Activated T-helper 1 cell treated with anti-CD3 and anti-CD28 coated beads, Interleukin-12 subunit alpha, Interleukin-12 subunit beta, Interleukin-2, Interleukin-4 antibody, amounts not matched to agents 30 ng/mL and 10 ng/mL and 1 ng/mL, durations not matched to agents 14 hours and 24 hours and 36 hours (primary cell): ENCODE data around the gene MRPL3. TPM values are rescaled to one million over a fixed set of nuclear protein-coding genes. Genes with fewer than 3 reads are reported as not detected.

Experiments used
- DNase-seq: peaks from one replicate; pipeline ENCODE4 v3.0.0; 2021; ENCODE audit warnings: low spot score
- H3K27ac Mint-ChIP-seq: one replicate; pipeline ENCODE4 v1.8.0; 2021; ENCODE audit warnings: mild to moderate bottlenecking, mixed read lengths
- H3K27me3 Mint-ChIP-seq: one replicate; pipeline ENCODE4 v1.8.0; 2022; ENCODE audit warnings: mild to moderate bottlenecking, moderate library complexity, mixed read lengths; ENCODE audit not compliant: insufficient read depth
- H3K36me3 Mint-ChIP-seq: one replicate; pipeline ENCODE4 v1.8.0; 2021; ENCODE audit warnings: low read depth, mixed read lengths
- H3K4me1 Mint-ChIP-seq: one replicate; pipeline ENCODE4 v1.8.0; 2021; ENCODE audit warnings: low read depth, mixed read lengths
- H3K4me3 Mint-ChIP-seq: one replicate; pipeline ENCODE4 v1.8.0; 2021; ENCODE audit warnings: mild to moderate bottlenecking, moderate library complexity, mixed read lengths
- H3K9me3 Mint-ChIP-seq: one replicate; pipeline ENCODE4 v1.8.0; 2021; ENCODE audit warnings: mixed read lengths
- intact Hi-C: fragments of 100-400 bp; cut with micrococcal nuclease; formaldehyde crosslinking; loops from one replicate; pipeline ENCODE4 v1.15.1; 2024
- total RNA-seq: library from RNA; stranded (reverse); gene quantifications from 2 replicates; pipeline ENCODE4 v1.2.3, GENCODE V29; 2022

MRPL3 gene
- total RNA-seq = 166 and 175 TPM in 2 replicates

DNA sequence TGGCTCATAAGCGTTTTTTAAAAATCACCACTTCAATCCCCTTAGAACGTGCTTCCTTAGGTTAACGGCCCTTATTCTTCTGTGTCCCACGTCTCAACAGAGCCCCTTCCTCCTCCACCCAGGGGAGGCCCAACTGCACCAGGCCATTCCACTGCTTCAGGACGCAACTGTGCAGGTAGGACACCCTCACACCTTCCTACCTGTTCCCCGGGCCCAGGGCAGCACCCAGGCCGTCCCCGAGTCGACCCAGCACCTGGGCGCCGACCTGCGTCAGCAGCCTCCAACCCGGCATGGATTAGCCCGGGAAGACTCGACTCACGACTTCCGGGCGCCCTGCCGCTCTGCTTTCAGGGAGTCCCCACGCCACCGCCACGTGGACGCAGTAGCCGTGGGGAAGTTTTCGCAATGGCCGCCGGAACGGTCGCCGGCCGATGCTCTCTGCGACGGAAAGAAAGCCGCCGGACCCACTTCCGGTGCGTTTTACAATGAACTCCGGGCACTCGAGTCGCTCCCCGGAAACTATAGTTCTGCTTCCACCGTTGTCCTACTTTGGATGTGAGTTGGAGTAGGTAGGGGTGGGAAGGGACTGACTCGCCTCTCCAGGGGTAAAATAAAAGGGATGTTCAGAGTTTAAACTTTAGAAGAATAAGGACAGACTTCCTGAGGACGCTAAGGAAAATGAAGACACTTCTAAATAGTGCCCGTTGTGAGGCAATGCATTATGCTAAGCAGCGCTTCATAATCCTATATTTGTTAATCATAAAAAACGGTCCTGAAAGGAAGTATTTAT, at the start of gene MRPL3:
Gene MRPL3, minus strand, starts transcription at position 442 of the 790 bp plus-strand sequence. Its CDS starts 150 bp downstream, at position 292.
- Mint-ChIP-seq H3K27me3 (peaks cover 4% of the 10 kb centered on the region), H3K36me3 (peaks cover 34% of the 10 kb centered on the region)
- intact Hi-C loops = loop anchor here (1.0 to 5.0 kb wide), 8 partner anchors 12 to 1220 kb away; partner anchors contain the start of genes ASTE1, DNAJC13, NEK11 and NPHP3

DNA sequence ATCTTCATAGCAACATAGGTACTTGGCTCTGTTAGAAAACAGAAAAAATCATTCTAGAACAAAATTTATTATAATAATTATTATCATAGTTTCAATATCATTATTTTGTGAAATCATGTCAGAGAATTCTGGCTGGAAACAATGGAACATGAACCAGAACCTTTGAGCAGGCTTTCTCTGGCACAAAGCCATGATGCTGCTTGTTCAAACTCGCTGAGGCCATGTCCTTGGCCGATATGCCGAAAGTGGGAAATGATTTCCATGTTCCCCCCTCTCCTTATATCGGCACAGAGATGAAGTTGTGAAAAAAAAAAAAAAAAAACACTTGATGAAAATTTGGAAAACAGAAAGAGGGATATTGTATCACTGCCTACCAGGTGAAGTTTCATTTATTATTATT, 49.0 kb upstream of the MRPL3 start:
- Mint-ChIP-seq H3K27ac (no peak overlapping the region), H3K4me3 (no peak overlapping the region), H3K36me3 (peaks cover 2% of the 10 kb centered on the region), H3K27me3 (peaks cover 13% of the 10 kb centered on the region), H3K4me1 (peaks cover 13% of the 10 kb centered on the region), H3K9me3 (no peaks in the 10 kb centered on the region)
- DNase-seq = no peak
- intact Hi-C loops = no loop called here

More for the DNA sequence above, at the start of gene MRPL3:
- Mint-ChIP-seq H3K9me3 (peaks cover 6% of the 10 kb centered on the region), H3K27ac (peak within 1 kb of the TSS; percentile 95), H3K4me1 (peaks cover 50% of the 10 kb centered on the region), H3K4me3 (peak within 1 kb of the TSS; percentile 100)
- peak; percentile 78 for DNase-seq

DNA sequence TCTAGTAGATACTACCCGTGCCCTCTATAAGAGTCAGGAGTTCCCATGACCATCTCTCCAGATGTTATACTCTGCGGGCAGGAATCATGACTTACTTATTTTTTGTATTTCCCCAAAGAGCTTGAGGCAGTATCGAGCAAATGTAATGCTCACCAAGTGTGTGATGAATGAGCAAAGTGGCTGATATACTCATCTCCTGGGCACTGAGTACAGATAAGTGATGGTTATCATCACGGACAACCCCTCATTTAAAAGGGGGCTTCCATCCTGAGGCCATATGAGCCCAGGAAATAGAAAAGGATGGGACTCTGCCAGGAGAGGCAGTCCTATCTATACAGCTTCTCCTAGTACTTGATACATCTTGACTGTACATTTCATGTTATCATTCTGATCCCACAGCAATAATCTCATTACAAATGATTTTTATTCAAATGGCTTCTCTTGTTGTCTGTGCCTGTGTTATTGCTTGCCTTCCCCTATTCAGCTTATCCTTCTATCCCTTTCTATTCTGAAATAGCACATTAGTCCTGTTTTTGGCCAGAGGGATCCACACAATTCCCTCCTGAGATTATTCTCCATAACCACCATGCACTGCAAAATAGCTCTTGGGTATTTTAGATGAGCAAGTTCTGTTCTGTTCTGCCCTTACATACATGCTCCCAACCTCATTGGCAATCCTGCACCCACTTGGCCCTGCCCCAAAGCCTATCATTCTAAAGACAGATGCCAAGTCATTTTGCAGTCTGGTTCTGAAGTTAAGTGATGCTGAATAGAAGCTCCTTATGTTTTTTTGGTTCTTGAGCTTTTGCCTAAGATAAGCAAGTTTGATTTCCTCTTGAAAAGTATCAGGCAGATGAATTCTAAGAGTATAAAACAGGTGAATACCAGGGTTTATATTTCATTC, 48.0 kb upstream of the MRPL3 start:
- H3K27me3 Mint-ChIP-seq = peaks cover 15% of the 10 kb centered on the region
- peaks cover 2% of the 10 kb centered on the region for H3K36me3 Mint-ChIP-seq
- H3K4me1 Mint-ChIP-seq = peaks cover 13% of the 10 kb centered on the region
- no peak for DNase-seq
- intact Hi-C loops = no loop called here
- H3K9me3 Mint-ChIP-seq = no peaks in the 10 kb centered on the region
- H3K27ac Mint-ChIP-seq = no peak overlapping the region
- no peak overlapping the region for H3K4me3 Mint-ChIP-seq

DNA sequence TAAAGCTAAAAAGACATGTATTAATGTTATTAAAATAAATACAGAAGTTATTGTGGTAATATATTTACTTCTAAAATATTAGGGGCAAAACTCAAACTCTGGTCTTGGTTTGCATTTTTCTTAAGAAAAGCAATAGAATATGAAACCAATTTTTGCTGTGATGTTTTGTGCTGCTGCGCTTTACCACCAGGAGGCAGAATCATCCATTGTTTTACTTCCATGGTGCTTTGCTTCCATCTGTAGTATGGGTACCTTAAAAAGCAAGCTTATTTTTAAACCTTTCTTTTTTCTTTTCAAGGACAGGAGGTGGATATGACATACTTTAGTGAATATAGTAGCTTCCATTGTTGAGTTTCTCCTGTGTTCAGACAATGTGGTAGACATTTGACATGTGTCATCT, 46.6 kb upstream of the MRPL3 start:
- peaks cover 13% of the 10 kb centered on the region for H3K4me1 Mint-ChIP-seq
- no peak for DNase-seq
- H3K36me3 Mint-ChIP-seq = no peaks in the 10 kb centered on the region

DNA sequence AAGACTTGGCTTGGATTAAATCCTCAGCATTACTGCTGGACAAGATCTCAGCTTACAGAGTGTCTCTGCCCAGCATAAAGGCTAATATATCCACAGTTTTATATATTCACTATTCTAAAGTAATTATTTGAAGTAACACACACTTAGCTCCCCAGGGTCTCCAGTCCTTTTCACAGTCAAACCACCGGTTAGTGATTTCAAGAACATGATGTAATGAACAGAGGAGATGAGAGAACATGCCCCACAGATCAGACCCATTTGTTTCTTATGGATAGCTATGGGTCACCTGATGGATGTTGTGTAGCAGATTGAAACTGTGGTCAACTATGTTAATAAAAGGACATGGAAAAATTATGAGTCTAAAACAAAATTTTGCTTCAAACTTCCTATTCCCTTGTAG, 44.8 kb upstream of the MRPL3 start:
- H3K27me3 Mint-ChIP-seq = peaks cover 18% of the 10 kb centered on the region
- no peaks in the 10 kb centered on the region for H3K36me3 Mint-ChIP-seq
- no peaks in the 10 kb centered on the region for H3K4me1 Mint-ChIP-seq
- no peak overlapping the region for H3K4me3 Mint-ChIP-seq
- DNase-seq = no peak
- no peaks in the 10 kb centered on the region for H3K9me3 Mint-ChIP-seq
- intact Hi-C loops = no loop called here
- no peak overlapping the region for H3K27ac Mint-ChIP-seq

More for the DNA sequence above, 46.6 kb upstream of the MRPL3 start:
- no peak overlapping the region for H3K4me3 Mint-ChIP-seq
- H3K9me3 Mint-ChIP-seq = no peaks in the 10 kb centered on the region
- intact Hi-C loops = loop anchor here (1.0 kb wide), 1 partner anchor 480 kb away; no protein-coding TSS in a partner anchor
- H3K27ac Mint-ChIP-seq = no peak overlapping the region
- H3K27me3 Mint-ChIP-seq = peaks cover 17% of the 10 kb centered on the region

DNA sequence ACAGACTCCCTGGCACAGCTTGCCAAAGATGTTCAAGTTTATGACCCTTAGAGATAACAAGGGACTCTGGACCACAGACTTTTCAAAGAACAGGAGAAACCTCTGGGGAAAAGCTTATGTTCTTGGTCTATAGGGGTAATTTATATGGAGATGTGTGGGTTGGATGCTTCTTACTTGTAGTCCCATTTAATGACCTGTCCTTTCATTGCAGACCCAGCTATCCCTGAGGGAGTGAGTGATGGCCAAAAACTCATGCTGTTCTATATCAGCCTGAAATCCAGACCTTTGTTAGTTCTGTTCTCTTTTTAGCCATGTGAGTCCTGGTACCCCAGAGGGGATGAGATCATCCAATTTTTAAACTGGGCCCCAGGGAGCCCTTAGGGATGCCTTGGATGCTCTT, 43.7 kb upstream of the MRPL3 start:
- Mint-ChIP-seq H3K27ac (no peak overlapping the region), H3K4me1 (no peaks in the 10 kb centered on the region), H3K4me3 (no peak overlapping the region), H3K27me3 (peaks cover 18% of the 10 kb centered on the region), H3K36me3 (no peaks in the 10 kb centered on the region), H3K9me3 (no peaks in the 10 kb centered on the region)
- no peak for DNase-seq
- intact Hi-C loops = no loop called here

DNA sequence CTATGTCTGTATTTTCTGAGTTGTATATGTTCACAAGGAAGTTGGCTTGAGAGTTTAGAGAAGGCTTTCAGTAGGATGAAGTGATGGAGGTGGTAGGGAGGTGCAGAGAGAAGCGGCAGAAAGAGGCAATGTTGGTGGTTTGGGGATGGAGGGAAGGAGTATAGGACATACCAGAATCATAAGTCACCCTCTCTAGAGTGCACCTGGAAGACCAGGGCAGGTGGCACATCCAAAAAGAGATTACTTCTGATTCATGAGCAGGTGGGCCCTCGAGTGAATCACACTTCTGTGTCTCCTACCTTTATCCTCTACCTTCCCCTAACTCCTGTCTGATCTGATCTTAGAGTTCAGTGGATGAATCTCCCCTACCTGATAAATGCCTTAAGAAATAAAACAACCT, 41.8 kb upstream of the MRPL3 start:
- no peaks in the 10 kb centered on the region for H3K9me3 Mint-ChIP-seq
- H3K27ac Mint-ChIP-seq = no peak overlapping the region
- intact Hi-C loops = no loop called here
- H3K36me3 Mint-ChIP-seq = no peaks in the 10 kb centered on the region
- no peaks in the 10 kb centered on the region for H3K4me1 Mint-ChIP-seq
- DNase-seq = no peak
- H3K4me3 Mint-ChIP-seq = no peak overlapping the region
- peaks cover 15% of the 10 kb centered on the region for H3K27me3 Mint-ChIP-seq

DNA sequence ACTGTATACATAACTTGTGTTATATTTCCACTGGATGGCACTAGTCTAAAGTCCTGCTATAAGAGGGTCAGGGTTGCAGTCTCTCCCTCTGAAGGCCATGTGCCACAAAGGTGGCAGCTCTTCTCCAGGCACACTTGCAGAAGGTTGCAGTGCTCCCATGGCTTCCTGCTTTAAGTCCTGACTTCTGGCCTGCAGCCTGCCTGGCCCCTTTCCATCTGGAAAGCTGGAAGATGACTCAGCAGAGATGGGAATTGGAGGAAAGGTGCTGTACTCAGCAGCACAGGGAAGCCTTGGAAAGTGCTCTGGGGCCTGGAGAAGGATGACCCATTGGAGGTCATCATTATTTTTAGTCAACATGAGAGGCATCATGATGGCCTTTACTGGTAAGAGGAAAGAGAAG, 40.9 kb upstream of the MRPL3 start:
- DNase-seq = no peak
- Mint-ChIP-seq H3K9me3 (no peaks in the 10 kb centered on the region), H3K4me3 (no peak overlapping the region), H3K36me3 (no peaks in the 10 kb centered on the region), H3K27me3 (peaks cover 13% of the 10 kb centered on the region), H3K4me1 (no peaks in the 10 kb centered on the region), H3K27ac (no peak overlapping the region)
- intact Hi-C loops = no loop called here

DNA sequence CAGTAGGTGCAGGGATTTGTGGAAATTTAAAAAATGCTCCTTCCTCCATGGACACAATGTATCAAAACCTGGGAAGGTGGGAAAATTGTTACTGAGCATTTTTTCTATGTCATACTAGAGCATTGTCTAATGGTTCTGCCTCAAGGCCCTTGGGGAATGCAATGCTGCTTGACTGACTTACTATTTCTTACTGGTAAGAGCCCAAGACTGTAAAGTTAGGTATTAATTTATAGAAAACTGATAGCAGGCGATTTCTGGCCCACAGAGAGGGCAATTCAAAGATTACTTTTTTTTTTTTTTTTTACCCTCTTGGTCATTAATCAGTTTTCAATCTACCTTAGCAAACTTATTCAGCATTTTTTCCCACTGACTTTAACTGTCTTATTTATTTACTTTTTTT, 38.5 kb upstream of the MRPL3 start:
- no peaks in the 10 kb centered on the region for H3K36me3 Mint-ChIP-seq
- intact Hi-C loops = no loop called here
- DNase-seq = no peak
- no peak overlapping the region for H3K4me3 Mint-ChIP-seq
- H3K9me3 Mint-ChIP-seq = no peaks in the 10 kb centered on the region
- H3K27ac Mint-ChIP-seq = no peak overlapping the region
- peaks cover 8% of the 10 kb centered on the region for H3K27me3 Mint-ChIP-seq
- H3K4me1 Mint-ChIP-seq = no peaks in the 10 kb centered on the region

DNA sequence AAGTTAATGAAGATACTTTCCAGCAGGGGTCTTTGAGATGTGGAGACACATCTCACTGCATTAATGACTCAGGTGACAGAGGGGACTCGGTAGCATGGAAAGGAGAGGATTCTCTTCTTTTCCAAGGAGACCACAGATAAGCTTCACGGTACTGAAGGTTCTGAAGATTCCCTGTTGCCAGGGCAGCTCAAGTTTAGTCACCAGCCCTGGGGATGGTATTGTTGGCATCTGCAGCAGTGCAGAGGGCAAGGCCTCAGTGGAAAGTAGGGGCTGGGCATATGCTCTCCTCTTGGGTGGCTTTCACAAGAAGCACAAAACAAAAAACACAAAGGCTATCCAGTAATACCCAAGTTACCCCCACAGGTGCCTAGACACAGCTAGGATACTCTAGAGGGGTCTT, 38.0 kb upstream of the MRPL3 start:
- no peaks in the 10 kb centered on the region for H3K9me3 Mint-ChIP-seq
- no peaks in the 10 kb centered on the region for H3K4me1 Mint-ChIP-seq
- DNase-seq = no peak
- H3K27me3 Mint-ChIP-seq = peaks cover 6% of the 10 kb centered on the region
- H3K36me3 Mint-ChIP-seq = no peaks in the 10 kb centered on the region
- H3K4me3 Mint-ChIP-seq = no peak overlapping the region
- intact Hi-C loops = no loop called here
- H3K27ac Mint-ChIP-seq = no peak overlapping the region

DNA sequence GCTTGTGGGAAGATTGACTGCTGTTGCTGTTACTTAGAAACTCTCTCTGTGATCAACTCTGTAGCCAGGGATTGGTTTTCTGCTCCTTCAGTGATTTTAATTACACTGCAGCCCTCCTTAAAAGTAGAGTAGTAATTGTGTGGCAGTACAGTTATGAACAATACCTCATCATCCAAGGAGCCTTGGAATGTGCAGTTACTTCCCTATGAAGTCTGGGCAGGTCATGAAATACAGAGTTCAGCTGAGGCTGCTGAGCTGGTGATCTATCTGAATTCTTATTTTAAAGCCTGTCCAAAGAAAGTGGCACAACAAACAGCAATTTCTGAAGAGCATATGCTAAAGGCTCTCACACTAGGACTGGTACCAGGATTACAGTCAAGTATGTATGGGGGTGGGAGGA, 37.4 kb upstream of the MRPL3 start:
- DNase-seq = no peak
- H3K36me3 Mint-ChIP-seq = no peaks in the 10 kb centered on the region
- H3K4me1 Mint-ChIP-seq = no peaks in the 10 kb centered on the region
- H3K9me3 Mint-ChIP-seq = no peaks in the 10 kb centered on the region
- H3K27ac Mint-ChIP-seq = no peak overlapping the region
- no peak overlapping the region for H3K4me3 Mint-ChIP-seq
- intact Hi-C loops = no loop called here
- peaks cover 6% of the 10 kb centered on the region for H3K27me3 Mint-ChIP-seq

DNA sequence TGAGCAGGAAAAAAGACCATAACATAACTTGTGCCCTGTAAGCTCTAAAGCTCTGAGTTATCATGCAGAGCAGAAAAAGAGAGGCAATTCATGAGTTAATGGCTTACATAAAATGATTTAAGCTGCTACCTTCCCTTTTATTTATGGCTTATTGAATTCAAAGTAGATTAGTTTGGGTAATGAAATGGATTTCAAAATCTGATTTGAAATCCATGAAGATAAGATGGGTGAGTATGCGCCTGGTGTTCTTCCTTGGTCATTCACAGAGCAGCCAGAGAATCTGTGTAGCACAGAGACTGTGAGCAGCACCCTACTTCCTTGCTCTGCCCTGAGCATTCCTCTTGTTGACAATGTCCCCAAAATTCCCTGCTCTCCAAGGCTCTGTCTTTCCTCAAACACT, 36.2 kb upstream of the MRPL3 start:
- Mint-ChIP-seq H3K36me3 (no peaks in the 10 kb centered on the region), H3K9me3 (no peaks in the 10 kb centered on the region), H3K27ac (no peak overlapping the region), H3K4me1 (no peaks in the 10 kb centered on the region), H3K27me3 (no peaks in the 10 kb centered on the region), H3K4me3 (no peak overlapping the region)
- intact Hi-C loops = no loop called here
- no peak for DNase-seq

DNA sequence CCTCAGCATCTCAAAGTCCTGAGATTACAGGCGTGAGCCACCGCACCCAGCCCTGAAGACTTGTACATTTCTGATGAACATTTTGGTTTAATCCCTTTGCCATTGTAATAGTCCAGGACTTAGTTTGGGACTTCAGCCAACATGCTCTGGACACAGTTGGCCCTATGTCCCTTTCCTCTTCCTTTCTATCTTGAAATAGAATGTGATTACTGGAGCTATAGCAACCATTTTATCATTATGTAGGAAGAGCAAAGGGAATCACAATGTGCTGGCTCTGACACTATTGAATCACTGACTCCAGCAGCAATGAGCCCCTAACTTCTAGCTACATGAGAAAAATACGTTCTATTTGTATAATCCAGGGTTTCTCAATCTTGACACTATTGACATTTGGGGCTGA, 34.8 kb upstream of the MRPL3 start:
- no peak overlapping the region for H3K4me3 Mint-ChIP-seq
- no peaks in the 10 kb centered on the region for H3K4me1 Mint-ChIP-seq
- intact Hi-C loops = no loop called here
- H3K36me3 Mint-ChIP-seq = no peaks in the 10 kb centered on the region
- H3K27me3 Mint-ChIP-seq = no peaks in the 10 kb centered on the region
- no peaks in the 10 kb centered on the region for H3K9me3 Mint-ChIP-seq
- DNase-seq = no peak
- H3K27ac Mint-ChIP-seq = no peak overlapping the region
